ENCODE measurements around the gene HOXC11. TPM values are rescaled to one million over a fixed set of nuclear protein-coding genes. Genes with fewer than 3 reads are reported as not detected.
A peak's percentile ranks its signal among the peaks of the same experiment; 100 is the strongest.

Gene HOXC11
- total and polyA plus RNA-seq, 2 experiments from 2014 or later, result not detected

DNA sequence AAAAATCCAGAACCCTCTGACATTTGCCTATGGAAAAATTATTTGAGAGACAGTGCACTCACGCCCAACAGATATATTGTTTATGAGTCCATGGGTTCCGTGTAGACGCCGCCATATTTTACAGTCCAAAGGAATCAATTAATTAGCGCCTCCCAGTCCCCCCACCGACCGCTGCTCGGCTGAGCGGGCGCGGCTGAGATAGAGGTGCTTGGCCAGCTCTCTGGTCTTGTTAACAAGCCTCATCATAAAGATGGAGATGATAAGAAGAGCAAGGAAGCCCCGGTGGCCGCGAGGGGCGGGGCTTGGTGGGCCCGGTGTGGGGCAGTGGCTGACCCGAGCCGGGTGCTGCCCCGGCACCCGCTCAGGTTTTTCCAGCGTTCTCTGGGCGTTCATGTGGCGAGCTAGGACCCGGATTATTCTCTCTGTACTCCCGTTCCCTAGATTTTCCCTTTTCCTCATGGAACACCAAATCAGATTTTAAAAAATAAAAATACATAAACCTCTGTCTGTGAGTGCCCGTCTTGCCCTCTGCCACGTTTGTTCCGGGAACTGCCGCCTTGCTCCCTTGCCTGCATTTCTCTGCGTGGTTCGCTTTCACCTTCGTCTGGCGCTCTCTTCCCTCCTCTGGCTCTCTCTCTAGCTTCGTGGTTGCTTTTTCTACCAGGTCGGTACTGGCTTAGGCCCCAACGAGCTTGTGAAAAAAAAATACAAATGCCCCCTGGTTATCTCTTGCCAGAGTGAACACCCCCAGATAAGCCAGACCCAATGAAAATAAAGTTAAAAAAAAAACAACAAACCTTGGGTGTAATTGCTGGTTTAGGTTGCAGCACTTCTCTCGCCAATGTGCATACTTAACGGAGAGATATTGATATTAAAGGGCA is 9.3 kb upstream of the HOXC11 start:
- 0 out of 2 replicates have a peak overlapping the region, but pooled peaks have one; percentile 32 for H3K4me2 ChIP-seq
- H3K27me3 ChIP-seq (ENCODE audit: insufficient read depth), result peaks cover 100% of the 10 kb centered on the region
- Mint-ChIP-seq H3K27me3 (ENCODE audit: insufficient read depth, low read depth, poor library complexity) (peaks cover 100% of the 10 kb centered on the region), H3K27ac (no peak overlapping the region), H3K36me3 (ENCODE audit: low read depth) (no peaks in the 10 kb centered on the region; the same call in 2 of the 3 replicates), H3K4me1 (peaks cover 19% of the 10 kb centered on the region), H3K4me3 (peak overlapping the region; percentile 37; the same call in 1 of the 3 replicates), H3K9me3 (no peaks in the 10 kb centered on the region; the same call in none of the 3 replicates)
- H3K27ac ChIP-seq (ENCODE audit: low read depth), result no peak overlapping the region
- H3K36me3 ChIP-seq (ENCODE audit: insufficient read depth), result no peaks in the 10 kb centered on the region
- peaks cover 69% of the 10 kb centered on the region for H4K20me1 ChIP-seq (replicated peaks; ENCODE audit: insufficient read depth)
- H3K79me2 ChIP-seq (replicated peaks; ENCODE audit: insufficient read depth), result no peaks in the 10 kb centered on the region
- no peak overlapping the region for H3K4me3 ChIP-seq
- H3K9me2 ChIP-seq (ENCODE audit: insufficient read depth), result no peaks in the 10 kb centered on the region
- H3K4me1 ChIP-seq (ENCODE audit: insufficient read depth), result peaks cover 18% of the 10 kb centered on the region
- no peak overlapping the region for H2AFZ ChIP-seq
- TF ChIP-seq EZH2 (IDR thresholded peaks at IDR 0.05; ENCODE audit: low read depth, unreplicated experiment), result peak; percentile 90
- TF ChIP-seq EZH2phosphoT487 (IDR thresholded peaks at IDR 0.05; ENCODE audit: unreplicated experiment), result peak; percentile 56
- no peak for TF ChIP-seq POLR2AphosphoS5 (IDR thresholded peaks at IDR 0.05; ENCODE audit: low read depth)
- DNase-seq (ENCODE audit: low spot score), result no peak
- H3F3A ChIP-seq (replicated peaks; ENCODE audit: low read depth), result peaks cover 59% of the 10 kb centered on the region
- ATAC-seq, result no peak

DNA sequence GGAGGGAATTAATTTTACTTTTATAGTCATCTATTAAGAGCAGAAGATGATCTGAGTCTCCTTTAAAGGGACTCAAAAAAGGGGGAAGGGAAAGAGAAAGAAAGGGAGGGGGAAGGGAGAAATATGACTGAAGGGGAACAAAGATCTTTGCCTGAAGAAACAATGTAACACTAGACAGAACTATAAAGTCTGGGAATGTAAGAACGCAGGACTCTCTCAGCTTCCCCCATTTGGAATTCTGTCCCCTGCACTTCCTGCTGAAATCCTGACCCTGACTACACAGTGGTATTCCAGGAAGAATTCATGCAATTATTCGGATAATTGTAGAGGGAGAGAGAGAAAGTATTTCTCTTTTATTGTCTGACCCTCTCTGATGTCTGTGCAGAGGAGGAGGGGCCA is 8.6 kb upstream of the HOXC11 start:
- Histone ChIP-seq H3K36me3 (ENCODE audit: insufficient read depth) (no peaks in the 10 kb centered on the region), H2AFZ (no peak overlapping the region), H4K20me1 (replicated peaks; ENCODE audit: insufficient read depth) (peaks cover 75% of the 10 kb centered on the region), H3K27me3 (ENCODE audit: insufficient read depth) (peaks cover 100% of the 10 kb centered on the region), H3F3A (replicated peaks; ENCODE audit: low read depth) (peaks cover 60% of the 10 kb centered on the region), H3K79me2 (replicated peaks; ENCODE audit: insufficient read depth) (no peaks in the 10 kb centered on the region), H3K9me2 (ENCODE audit: insufficient read depth) (no peaks in the 10 kb centered on the region), H3K27ac (ENCODE audit: low read depth) (no peak overlapping the region), H3K4me1 (ENCODE audit: insufficient read depth) (peaks cover 18% of the 10 kb centered on the region), H3K4me3 (no peak overlapping the region), H3K4me2 (no peak overlapping the region)
- TF ChIP-seq EZH2 (IDR thresholded peaks at IDR 0.05; ENCODE audit: low read depth, unreplicated experiment) (peak; percentile 50), EZH2phosphoT487 (IDR thresholded peaks at IDR 0.05; ENCODE audit: unreplicated experiment) (no peak)
- DNase-seq (ENCODE audit: low spot score) (no peak), ATAC-seq (no peak)
- Mint-ChIP-seq H3K4me3 (peak overlapping the region; percentile 37; the same call in 1 of the 3 replicates), H3K9me3 (no peaks in the 10 kb centered on the region; the same call in 1 of the 3 replicates), H3K27ac (no peak overlapping the region), H3K36me3 (ENCODE audit: low read depth) (no peaks in the 10 kb centered on the region; the same call in 2 of the 3 replicates), H3K4me1 (peaks cover 19% of the 10 kb centered on the region), H3K27me3 (ENCODE audit: insufficient read depth, low read depth, poor library complexity) (peaks cover 100% of the 10 kb centered on the region)

DNA sequence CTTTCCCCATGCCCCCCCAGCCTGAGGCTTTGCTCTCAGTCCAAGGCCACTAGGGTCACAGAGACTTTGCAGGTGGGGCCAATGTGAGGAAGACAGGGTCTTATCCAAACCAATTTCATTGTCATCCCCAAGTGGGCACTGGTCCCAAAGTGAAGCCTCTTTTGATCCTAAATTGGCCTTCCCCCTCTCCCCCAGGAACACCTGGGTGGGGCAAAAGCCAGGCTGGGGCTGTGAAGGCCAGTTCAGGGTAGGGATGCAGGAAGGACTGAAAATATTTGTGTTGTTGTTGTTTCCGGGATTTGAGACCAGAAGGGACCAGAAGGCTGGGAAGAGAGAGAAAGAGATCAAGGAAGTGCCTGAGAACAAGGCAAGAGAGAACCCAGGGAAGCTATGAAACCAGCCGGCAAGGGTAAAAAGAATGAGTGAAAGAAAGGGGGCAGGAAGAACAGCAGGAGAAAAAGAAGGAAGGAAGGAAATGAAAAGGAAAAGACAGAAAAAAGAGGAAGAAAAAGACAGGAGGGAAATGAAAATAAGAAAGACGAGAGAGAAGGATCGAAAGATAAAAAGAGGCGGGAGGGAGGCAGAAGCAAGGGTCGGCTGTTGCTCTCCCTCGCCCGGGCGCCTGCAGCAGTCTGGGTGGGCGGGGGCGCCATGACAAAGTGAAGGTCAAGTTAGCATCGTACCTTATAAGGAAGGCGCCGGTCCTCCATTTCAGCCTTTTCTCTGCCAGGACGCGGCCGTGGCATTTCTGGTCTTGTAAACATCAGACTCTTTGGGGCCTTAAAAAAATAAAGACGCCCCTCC is 7.4 kb upstream of the HOXC11 start:
- Histone ChIP-seq H4K20me1 (replicated peaks; ENCODE audit: insufficient read depth) (peaks cover 74% of the 10 kb centered on the region), H3K27ac (ENCODE audit: low read depth) (no peak overlapping the region), H3F3A (replicated peaks; ENCODE audit: low read depth) (peaks cover 53% of the 10 kb centered on the region), H3K27me3 (ENCODE audit: insufficient read depth) (peaks cover 100% of the 10 kb centered on the region), H3K4me1 (ENCODE audit: insufficient read depth) (peaks cover 15% of the 10 kb centered on the region), H3K36me3 (ENCODE audit: insufficient read depth) (no peaks in the 10 kb centered on the region), H3K4me2 (peak overlapping the region; percentile 74), H3K4me3 (no peak overlapping the region; the same call in none of the 2 replicates), H2AFZ (no peak overlapping the region), H3K79me2 (replicated peaks; ENCODE audit: insufficient read depth) (no peaks in the 10 kb centered on the region), H3K9me2 (ENCODE audit: insufficient read depth) (no peaks in the 10 kb centered on the region)
- no peak overlapping the region for H3K27ac Mint-ChIP-seq
- H3K4me1 Mint-ChIP-seq, result peaks cover 16% of the 10 kb centered on the region
- TF ChIP-seq POLR2AphosphoS5 (IDR thresholded peaks at IDR 0.05; ENCODE audit: low read depth), result no peak
- peak; percentile 98 for TF ChIP-seq EZH2 (IDR thresholded peaks at IDR 0.05; ENCODE audit: low read depth, unreplicated experiment)
- DNase-seq (ENCODE audit: low spot score) (peak; percentile 96), ATAC-seq (peak; percentile 59)
- H3K9me3 Mint-ChIP-seq, result no peaks in the 10 kb centered on the region; the same call in 1 of the 3 replicates
- peak overlapping the region; percentile 43; the same call in 2 of the 3 replicates for H3K4me3 Mint-ChIP-seq
- no peaks in the 10 kb centered on the region; the same call in 2 of the 3 replicates for H3K36me3 Mint-ChIP-seq (ENCODE audit: low read depth)
- peaks cover 100% of the 10 kb centered on the region for H3K27me3 Mint-ChIP-seq (ENCODE audit: insufficient read depth, low read depth, poor library complexity)

All from GM23338 (cell line).